Measurements from ENCODE around the gene LOXL3. TPM values are rescaled to one million over a fixed set of nuclear protein-coding genes. Genes with fewer than 3 reads are reported as not detected.

Gene LOXL3
- total RNA-seq, 1 experiment from 2014 or later, result 29.0 TPM

GRCh38 chr2:74507926-74508520 lies 45.7 kb downstream of the LOXL3 start:
- DNase-seq, result peak; percentile 66
- no peak overlapping the region for H2BK20ac ChIP-seq (ENCODE audit: low read depth, low read length, poor library complexity, severe bottlenecking)
- H3K18ac ChIP-seq (ENCODE audit: insufficient read length, low read depth, low read length), result no peak overlapping the region
- peaks cover 22 to 29% (median 24%) of the 10 kb centered on the region in 3 experiments for H3K36me3 Mint-ChIP-seq (ENCODE audit: insufficient read depth in 1 of 3, low read depth in 3 of 3)
- peak overlapping the region; percentile 89 to 100 (median 99) for H3K27ac Mint-ChIP-seq
- H2BK12ac ChIP-seq (ENCODE audit: insufficient read length, low read depth, low read length), result no peak overlapping the region
- no peaks in the 10 kb centered on the region for H3K9me3 ChIP-seq (ENCODE audit: control insufficient read depth, low read depth, low read length)
- H3K27me3 Mint-ChIP-seq (ENCODE audit: low read depth), result peaks cover 79% of the 10 kb centered on the region
- no peak overlapping the region for H2BK15ac ChIP-seq (ENCODE audit: low read depth, low read length)
- H3K4me3 Mint-ChIP-seq, result peak overlapping the region; percentile 98 to 100
- no peak overlapping the region for H4K8ac ChIP-seq (replicated peaks; ENCODE audit: insufficient read length, low read depth, low read length)
- H2BK120ac ChIP-seq (ENCODE audit: low read depth, low read length, poor library complexity, severe bottlenecking), result no peak overlapping the region
- peak overlapping the region; percentile 59 for H3K4me2 ChIP-seq (ENCODE audit: insufficient read depth, insufficient read length, low read length)
- no peak overlapping the region for H3K23ac ChIP-seq (ENCODE audit: insufficient read length, low read depth, low read length)
- no peak overlapping the region for H4K5ac ChIP-seq (ENCODE audit: insufficient read length, low read depth, low read length)
- H3K4me1 Mint-ChIP-seq, result peaks cover 35% of the 10 kb centered on the region in 2 experiments
- H3K23me2 ChIP-seq (ENCODE audit: insufficient read length, low read depth, low read length, poor library complexity, severe bottlenecking), result peaks cover 14% of the 10 kb centered on the region
- no peak overlapping the region for H3K9ac ChIP-seq (ENCODE audit: extremely low read depth, insufficient read length, low read length)
- peaks cover 4% of the 10 kb centered on the region; the same call in 1 of the 2 replicates for H3K4me1 ChIP-seq (ENCODE audit: insufficient read depth, low read length)
- no peaks in the 10 kb centered on the region for H3K79me2 ChIP-seq (ENCODE audit: insufficient read depth, low read length)
- no peak for TF ChIP-seq CTCF (conservative IDR thresholded peaks at IDR 0.05)
- H3K9me3 Mint-ChIP-seq, result peaks cover 10% of the 10 kb centered on the region in 2 experiments
- H3K27me3 ChIP-seq (ENCODE audit: insufficient read depth, low read length), result peaks cover 52% of the 10 kb centered on the region
- H3K79me1 ChIP-seq (ENCODE audit: insufficient read depth, low read depth, low read length, poor library complexity, severe bottlenecking), result no peaks in the 10 kb centered on the region
- no peak overlapping the region for H4K91ac ChIP-seq (ENCODE audit: insufficient read length, low read depth, low read length)
- H2BK5ac ChIP-seq (ENCODE audit: insufficient read length, low read length), result no peak overlapping the region
- no CpG with 5 or more reads among the region's 38 CpGs for WGBS (ENCODE audit: extremely low coverage, insufficient read length, low lambda C conversion rate)
- no peak overlapping the region for H2AFZ ChIP-seq (ENCODE audit: low read length)
- H3K56ac ChIP-seq (ENCODE audit: insufficient read length, low read depth, low read length), result no peak overlapping the region
- no peak overlapping the region for H3K27ac ChIP-seq (ENCODE audit: insufficient read length, low read depth, low read length)
- H2AK5ac ChIP-seq (ENCODE audit: insufficient read length, low read length), result no peak overlapping the region
- no peak overlapping the region for H3K4ac ChIP-seq (ENCODE audit: low read depth, low read length)
- H3T11ph ChIP-seq (ENCODE audit: low read length), result no peak overlapping the region
- no peak overlapping the region for H3K14ac ChIP-seq (ENCODE audit: insufficient read depth, low read length)
- H4K20me1 ChIP-seq (ENCODE audit: control insufficient read depth, insufficient read depth, insufficient read length), result no peaks in the 10 kb centered on the region

All from H9 (cell line).